ENCODE results near the gene ADCY7.

- TF ChIP-seq CTCF (conservative IDR thresholded peaks at IDR 0.05) (no peak), ZFX (IDR thresholded peaks at IDR 0.05) (no peak)
These were observed 72.2 kb downstream of the ADCY7 start for GRCh38 chr16:50338371-50339231.

Measured in C4-2B (cell line).